GF-D8 (cell line): ENCODE results near the gene AHCY.
"Not testable (repeated sequence)": the region's sequence is repeated elsewhere in the genome, so short reads cannot be mapped to it uniquely, and the experiment has no call there.

Experiments
- DNase-seq: peaks from one replicate; lab custom pipeline; 2025; lab: John Stamatoyannopoulos, UW

The AHCY gene

GRCh38 chr20:34302723-34303533 lies at the start of gene AHCY:
Gene AHCY, minus strand, starts transcription at chr20:34303355. Its CDS starts 85 bp downstream, at chr20:34303270.
- DNase-seq, result peak; percentile 85

DNA sequence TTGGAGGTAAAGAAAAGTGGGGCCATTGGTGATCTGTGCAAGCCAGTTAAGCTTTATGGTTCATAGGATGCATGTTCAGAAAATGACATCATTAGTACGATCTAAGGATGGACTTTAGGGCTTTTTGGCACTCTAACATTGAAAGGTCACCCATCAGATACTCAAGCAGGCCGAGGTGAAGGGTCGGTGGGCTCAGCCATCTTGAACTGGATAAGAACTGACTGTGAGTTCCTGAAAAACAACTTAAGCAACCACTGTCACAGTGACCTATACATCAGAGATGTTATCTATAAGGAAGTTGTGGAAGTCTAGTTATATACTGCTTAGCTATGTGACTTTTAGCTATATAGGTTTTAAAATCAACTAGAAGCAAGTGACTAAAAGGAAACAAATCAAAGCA lies 46.9 kb upstream of the AHCY start:
- peak; percentile 89 for DNase-seq

GRCh38 chr20:34347571-34347970 lies 44.4 kb upstream of the AHCY start:
- no peak for DNase-seq

DNA sequence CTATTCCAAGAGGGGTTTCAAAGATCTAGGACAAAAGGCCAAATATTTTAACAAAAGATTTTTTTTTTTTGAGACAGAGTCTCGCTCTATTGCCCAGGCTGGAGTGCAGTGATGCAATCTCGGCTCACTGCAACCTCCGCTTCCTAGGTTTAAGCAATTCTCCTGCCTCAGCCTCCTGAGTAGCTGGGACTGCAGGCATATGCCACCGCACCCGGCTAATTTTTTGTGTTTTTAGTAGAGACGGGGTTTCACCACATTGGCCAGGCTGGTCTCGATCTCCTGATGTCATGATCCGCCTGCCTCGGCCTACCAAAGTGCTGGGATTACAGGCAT lies 43.3 kb upstream of the AHCY start:
- not testable (repeated sequence) for DNase-seq

- DNase-seq, result not testable (repeated sequence)
Observed at GRCh38 chr20:34345839-34346532, 42.8 kb upstream of the AHCY start.

DNA sequence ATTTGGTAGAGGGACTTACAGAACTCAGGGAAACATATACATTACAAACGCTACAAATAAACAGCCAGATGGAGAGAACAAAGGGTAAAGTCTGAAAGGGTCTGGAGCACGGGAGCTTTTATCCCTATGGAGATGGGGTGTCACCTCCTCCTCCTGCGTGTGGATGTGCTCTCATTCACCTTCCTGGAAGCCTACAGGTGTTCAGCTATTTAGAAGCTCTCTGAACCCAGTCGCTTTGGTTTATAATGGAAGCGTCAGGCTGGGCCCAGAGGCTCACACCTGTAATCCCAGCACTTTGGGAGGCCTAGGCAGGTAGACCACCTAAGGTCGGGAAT lies 42.2 kb upstream of the AHCY start:
- DNase-seq, result no peak

DNA sequence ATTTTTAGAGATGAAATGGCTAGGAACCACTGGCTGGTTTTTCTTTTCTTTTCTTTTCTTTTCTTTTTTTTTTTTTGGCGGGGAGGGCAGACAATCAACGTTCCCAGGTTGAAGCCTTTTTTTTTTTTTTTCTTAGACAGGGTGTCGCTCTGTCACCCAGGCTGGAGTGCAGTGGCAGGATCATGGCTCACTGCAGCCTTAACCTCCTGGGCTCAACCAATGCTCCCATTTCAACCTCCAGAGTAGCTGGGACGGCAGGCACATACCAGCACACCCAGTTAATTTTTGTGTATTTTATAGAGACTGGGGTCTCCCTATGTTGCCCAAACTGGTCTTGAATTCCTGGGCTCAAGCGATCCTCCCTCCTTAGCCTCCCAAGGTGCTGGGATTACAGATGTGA lies 41.1 kb upstream of the AHCY start:
- DNase-seq, result no peak

- no peak for DNase-seq
Observed at GRCh38 chr20:34343458-34344211, 40.5 kb upstream of the AHCY start.

- DNase-seq, result not testable (repeated sequence)
Observed at GRCh38 chr20:34341199-34341598, 38.0 kb upstream of the AHCY start.

GRCh38 chr20:34340726-34341125 lies 37.6 kb upstream of the AHCY start:
- DNase-seq, result not testable (repeated sequence)

GRCh38 chr20:34337982-34338726 lies 35.0 kb upstream of the AHCY start:
- no peak for DNase-seq

DNA sequence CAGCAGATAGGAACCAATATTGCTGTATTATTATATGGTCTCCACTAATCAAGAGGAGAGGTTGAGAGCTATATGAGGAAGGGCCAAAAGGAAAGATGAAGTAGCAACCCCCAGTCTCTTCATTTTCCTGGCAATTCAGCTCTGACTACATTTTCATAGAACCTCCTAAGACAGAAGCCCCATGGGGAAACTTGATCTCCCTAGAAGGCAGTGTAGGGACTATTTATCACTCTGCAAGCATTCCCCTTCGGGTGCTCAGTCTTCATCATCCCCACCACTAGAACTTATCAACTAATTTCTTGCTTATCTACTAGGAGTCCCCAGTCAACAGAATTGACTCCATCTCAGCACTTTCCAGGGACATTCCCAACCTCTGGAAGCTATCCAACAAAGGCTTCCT lies 34.4 kb upstream of the AHCY start:
- no peak for DNase-seq

DNA sequence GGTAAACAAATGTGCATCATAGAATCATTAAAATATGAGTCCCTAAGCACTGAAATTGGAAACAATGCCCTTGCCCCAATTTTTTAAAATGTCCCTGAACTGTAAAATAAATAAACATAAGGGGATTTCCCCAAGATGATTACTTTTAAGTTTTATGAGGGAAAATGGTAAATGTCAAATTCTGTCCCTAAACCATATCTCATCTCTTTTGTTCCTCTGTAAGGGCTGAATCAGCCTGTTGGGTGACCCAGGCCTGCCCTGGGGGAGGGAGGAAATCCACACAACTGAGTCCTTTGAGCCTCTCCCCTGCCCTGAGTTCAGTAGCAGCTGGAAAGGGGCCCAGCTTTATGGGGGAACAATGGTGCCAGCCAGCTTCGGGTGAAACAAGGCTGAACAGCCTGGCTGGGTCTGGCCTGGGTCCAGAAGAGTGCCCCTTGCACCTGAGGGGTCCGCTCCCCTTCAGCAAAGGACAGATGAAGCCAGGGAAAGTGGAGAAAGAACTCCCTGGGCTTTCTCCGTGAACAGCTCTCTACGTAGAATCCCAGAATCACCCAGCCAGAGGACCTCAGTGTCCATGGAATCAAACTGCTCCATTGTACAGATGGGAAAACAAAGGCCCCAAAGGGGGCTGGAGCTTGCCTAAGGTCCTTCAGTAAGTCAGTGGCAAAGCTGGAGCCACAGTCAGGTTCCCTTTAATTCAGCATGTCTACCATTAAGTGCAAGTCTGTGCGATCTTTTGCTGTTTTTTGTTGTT lies 31.7 kb upstream of the AHCY start:
- DNase-seq, result no peak

- DNase-seq, result no peak
Observed at GRCh38 chr20:34333786-34334185, 30.6 kb upstream of the AHCY start.

GRCh38 chr20:34332262-34332920 lies 29.2 kb upstream of the AHCY start:
- DNase-seq, result no peak

- no peak for DNase-seq
Observed at GRCh38 chr20:34331838-34332237, 28.7 kb upstream of the AHCY start.

DNA sequence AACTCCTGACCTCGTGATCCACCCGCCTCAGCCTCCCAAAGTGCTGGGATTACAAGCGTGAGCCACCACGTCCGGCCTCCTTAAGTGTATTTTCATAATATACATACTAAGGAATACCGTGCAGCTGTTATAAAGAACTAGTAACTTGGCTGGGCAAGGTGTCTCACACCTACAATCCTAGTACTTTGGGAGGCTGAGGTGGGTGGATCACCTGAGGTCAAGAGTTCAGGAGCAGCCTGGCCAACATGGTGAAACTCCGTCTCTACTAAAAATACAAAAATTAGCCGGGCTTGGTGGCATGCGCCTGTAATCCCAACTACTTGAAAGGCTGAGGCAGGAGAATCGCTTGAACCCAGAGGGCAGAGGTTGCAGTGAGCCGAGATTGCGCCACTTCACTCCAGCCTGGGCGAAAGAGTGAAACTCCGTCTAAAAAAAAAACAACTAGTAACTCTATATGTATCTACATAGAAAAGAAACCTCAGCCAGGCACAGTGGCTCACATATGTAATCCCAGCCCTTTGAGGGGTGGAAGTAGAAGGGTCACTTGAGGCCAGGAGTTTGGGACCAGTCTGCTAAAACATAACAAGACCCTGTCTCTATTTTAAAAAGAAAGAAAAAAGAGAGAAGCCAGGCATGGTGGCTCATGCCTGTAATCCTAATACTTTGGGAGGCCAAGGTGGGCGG lies 27.8 kb upstream of the AHCY start:
- DNase-seq, result not testable (repeated sequence)

- DNase-seq, result no peak
Observed at GRCh38 chr20:34328928-34329677, 25.9 kb upstream of the AHCY start.

DNA sequence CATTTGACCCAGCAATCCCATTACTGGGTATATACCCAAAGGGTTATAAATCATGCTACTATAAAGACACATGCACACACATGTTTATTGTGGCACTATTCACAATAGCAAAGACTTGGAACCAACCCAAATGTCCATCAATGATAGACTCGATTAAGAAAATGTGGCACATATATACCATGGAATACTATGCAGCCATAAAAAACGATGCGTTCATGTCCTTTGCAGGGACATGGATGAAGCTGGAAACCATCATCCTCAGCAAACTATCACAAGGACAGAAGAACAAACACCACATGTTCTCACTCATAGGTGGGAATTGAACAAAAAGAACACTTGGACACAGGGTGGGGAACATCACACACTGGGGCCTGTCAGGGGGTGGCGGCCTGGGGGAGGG lies 25.1 kb upstream of the AHCY start:
- not testable (repeated sequence) for DNase-seq

GRCh38 chr20:34324541-34324940 lies 21.4 kb upstream of the AHCY start:
- no peak for DNase-seq
